Activated CD4-positive, alpha-beta T cell treated with anti-CD3 and anti-CD28 coated beads, Interleukin-2, Interleukin-6, amounts not matched to agents 100 ng/mL and 50 ng/mL, durations not matched to agents 16 hours and 8 hours (primary cell): ENCODE measurements around the gene HSD17B1.

ENCODE experiments used
- DNase-seq: peaks from one replicate; pipeline ENCODE4 v3.0.0-alpha.2; 2020

The HSD17B1 gene

DNA sequence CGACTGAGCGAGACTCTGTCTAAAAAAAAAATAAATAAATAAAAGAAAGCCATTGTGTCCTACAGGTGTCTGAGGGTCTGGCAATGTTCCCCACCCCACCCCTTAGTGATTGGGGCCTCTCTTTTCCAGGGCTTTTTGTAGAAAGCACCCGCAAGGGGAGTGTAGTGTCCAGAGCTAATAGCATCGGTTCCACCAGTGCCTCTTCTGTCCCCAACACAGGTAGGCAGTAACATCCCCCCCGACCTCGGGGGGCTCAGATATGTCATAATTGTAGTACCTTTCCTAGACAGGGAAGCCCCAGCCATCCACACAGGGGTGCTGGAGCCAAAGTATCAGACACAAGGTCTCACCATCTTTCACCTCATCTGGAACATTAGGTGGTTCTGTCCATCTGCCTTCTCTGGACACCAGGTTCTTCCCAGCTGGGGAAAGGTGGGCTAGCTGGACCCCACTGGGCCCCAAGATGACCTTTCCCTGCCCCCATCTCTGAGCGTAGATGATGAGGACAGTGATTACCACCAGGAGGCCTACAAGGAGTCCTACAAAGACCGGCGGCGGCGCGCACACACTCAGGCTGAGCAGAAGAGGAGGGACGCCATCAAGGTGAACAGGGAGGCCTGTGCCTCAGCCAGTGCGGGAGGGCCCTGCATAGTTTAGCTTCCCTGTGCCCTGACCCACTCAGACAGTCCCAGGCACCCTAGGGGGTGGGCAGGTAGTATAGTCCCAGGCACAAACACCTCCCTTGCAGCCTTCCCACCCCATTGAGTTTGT, 15.8 kb downstream of the HSD17B1 start:
- no peak for DNase-seq

- DNase-seq, result no peak
Measured at GRCh38 chr17:42571435-42572225, 18.9 kb downstream of the HSD17B1 start.

GRCh38 chr17:42573095-42573494, 20.4 kb downstream of the HSD17B1 start:
- DNase-seq, result no peak

DNA sequence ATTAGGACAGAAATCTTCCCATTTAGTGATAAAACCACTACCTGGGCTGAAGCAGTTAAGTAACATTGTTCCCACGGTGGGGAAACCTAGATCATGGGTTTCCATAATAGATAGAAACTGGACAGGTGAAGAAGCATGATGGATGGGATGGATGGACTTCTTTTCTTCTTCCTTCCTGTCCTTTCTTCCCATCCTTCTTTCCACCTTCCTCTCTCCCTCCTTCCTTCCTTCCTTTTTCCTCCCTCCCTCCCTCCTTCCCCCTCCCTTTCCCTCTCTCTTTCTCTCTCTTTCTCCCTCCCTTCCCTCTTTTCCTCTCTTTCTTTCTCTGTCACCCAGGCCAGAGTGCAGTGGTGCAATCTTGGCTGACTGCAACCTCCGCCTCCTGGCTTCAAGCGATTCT, 21.7 kb downstream of the HSD17B1 start:
- DNase-seq, result no peak

- no peak for DNase-seq
Measured at GRCh38 chr17:42577140-42577531, 24.4 kb downstream of the HSD17B1 start.

GRCh38 chr17:42577532-42578281, 25.0 kb downstream of the HSD17B1 start, which contains the start of gene PSMC3IP:
Gene PSMC3IP (minus strand): TSS chr17:42577729. CDS start chr17:42577686, 43 bp downstream.
- peak; percentile 98 for DNase-seq

DNA sequence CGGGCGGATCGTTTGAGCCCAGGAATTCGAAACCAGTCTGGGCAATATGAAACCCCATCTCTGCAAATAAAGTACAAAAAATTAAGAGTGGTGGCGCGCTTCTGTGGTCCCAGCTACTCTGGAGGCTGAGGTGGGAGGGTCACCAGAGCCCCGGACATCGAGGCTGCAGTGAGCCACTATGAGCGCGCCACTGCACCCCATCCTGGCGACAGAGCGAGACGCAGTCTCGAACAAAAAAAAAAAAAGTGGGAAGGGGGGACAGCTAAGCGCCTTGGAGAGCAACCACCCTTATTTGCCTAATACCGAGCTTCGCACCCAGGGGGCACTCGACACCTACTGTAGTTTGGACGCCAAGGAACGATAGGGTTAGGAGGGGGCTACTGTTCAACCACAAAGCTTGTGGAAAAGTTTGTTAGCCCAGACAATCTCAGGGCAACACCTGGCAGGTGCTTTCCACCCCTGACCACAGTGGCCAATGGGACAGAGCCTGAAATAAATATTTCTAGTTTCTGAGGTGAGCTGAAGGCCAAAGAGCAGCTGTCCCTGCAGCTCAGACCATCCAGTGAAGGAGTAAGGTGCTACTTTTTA, 25.7 kb downstream of the HSD17B1 start:
- peak; percentile 84 for DNase-seq

GRCh38 chr17:42579794-42580551, 27.2 kb downstream of the HSD17B1 start:
- no peak for DNase-seq

- DNase-seq, result no peak
Measured at GRCh38 chr17:42581744-42582270, 29.1 kb downstream of the HSD17B1 start.

DNA sequence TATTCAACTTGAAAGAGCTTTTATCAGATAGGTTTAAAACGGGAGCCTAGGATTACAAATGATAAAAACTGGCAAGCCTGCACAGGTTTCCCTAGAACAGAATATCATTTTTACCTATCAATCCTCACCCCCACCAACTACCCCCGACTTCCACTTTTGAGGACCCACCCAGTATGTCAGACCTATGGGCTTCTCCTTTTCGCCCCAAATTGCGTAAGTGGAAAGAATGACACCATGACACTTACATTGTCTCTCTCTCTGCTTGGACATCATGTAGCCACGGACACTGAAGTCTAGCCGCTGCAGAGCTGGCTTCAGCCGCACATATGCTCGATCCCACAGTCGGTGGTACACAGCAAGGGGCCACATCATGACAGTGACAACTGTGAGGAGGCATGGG, 32.2 kb downstream of the HSD17B1 start:
- DNase-seq, result no peak

DNA sequence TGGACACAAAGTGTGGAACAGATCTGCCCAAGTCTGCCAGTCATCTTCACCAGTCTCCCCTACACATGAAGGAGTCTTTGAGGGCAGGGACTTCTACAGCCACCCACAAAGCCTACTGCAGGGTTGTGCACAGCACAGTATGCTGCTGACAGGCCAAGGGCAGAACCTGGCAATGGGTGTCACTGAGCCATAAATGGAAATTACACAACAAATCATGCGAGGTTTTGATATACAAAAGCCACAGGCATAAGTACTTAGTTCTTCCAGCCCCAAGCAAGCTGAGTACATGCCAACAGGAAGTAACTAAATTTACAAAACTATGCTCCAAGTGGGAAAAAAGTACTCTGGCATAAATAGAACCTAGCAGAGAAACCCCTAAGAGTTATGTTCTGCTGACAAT, 32.6 kb downstream of the HSD17B1 start:
- no peak for DNase-seq

- DNase-seq, result no peak
Measured at GRCh38 chr17:42586514-42587230, 33.9 kb downstream of the HSD17B1 start.

GRCh38 chr17:42590886-42591285, 38.2 kb downstream of the HSD17B1 start:
- DNase-seq, result no peak

DNA sequence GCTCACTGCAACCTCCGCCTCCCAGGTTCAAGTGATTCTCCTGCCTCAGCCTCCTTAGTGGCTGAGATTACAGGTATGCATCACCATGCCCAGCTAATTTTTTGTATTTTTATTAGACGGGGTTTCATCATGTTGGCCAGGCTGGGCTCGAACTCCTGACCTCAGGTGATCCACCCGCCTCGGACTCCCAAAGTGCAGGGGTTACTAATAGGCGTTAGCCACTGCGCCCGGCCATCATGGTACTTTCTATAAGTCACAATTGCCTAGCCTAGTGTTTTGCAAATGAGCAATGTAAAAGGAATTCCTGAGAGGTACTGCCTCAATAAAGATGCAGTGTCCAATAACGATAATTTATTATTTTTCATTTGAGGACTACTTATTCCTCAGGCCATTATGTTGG, 38.7 kb downstream of the HSD17B1 start:
- no peak for DNase-seq

GRCh38 chr17:42596386-42596785, 43.7 kb downstream of the HSD17B1 start:
- DNase-seq, result no peak

DNA sequence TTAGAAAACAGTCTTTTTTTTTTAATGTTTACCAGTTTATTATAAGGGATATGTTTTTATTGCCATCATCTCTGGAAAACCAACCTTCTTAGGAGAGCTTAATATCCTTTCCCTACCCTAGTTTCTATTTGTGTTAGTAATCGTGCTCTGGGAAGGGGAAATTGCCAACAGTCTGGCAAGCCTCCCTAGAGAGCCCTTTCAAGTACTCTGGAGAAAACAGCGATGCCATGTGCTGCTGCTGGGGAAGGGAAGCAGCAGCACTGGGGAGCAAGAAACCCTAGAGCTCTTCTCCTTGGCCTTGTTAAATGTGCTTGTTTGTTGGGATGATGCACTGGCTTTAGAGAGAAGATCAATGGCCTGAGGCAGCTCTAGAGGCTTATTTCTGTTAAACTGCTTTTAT, 46.2 kb downstream of the HSD17B1 start:
- no peak for DNase-seq

GRCh38 chr17:42603318-42603717, 50.6 kb downstream of the HSD17B1 start:
- no peak for DNase-seq
